GM18498 (cell line): ENCODE measurements around the gene USP20.
"Not testable (repeated sequence)": the region's sequence is repeated elsewhere in the genome, so short reads cannot be mapped to it uniquely, and the experiment has no call there.

Experiments
- ATAC-seq: cut with Tn5 transposase; IDR thresholded peaks from one replicate; pipeline ENCODE4 v1.9.1; 2021; ENCODE audit warnings: mild to moderate bottlenecking, moderate library complexity; ENCODE audit not compliant: unreplicated experiment

The USP20 gene

GRCh38 chr9:129889122-129889940 lies 54.1 kb downstream of the USP20 start:
- no peak for ATAC-seq

- ATAC-seq, result no peak
Observed at GRCh38 chr9:129889941-129890717, 54.9 kb downstream of the USP20 start.

GRCh38 chr9:129890718-129891299 lies 55.6 kb downstream of the USP20 start:
- not testable (repeated sequence) for ATAC-seq

GRCh38 chr9:129891569-129891968 lies 56.3 kb downstream of the USP20 start:
- no peak for ATAC-seq

GRCh38 chr9:129894120-129894823 lies 59.0 kb downstream of the USP20 start:
- no peak for ATAC-seq

- ATAC-seq, result no peak
Observed at GRCh38 chr9:129895376-129896268, 60.4 kb downstream of the USP20 start.

GRCh38 chr9:129897263-129897662 lies 62.0 kb downstream of the USP20 start:
- no peak for ATAC-seq

- ATAC-seq, result no peak
Observed at GRCh38 chr9:129898185-129898584, 62.9 kb downstream of the USP20 start.

- ATAC-seq, result no peak
Observed at GRCh38 chr9:129899620-129900019, 64.4 kb downstream of the USP20 start.

GRCh38 chr9:129900263-129901027 lies 65.2 kb downstream of the USP20 start:
- peak; percentile 82 for ATAC-seq

GRCh38 chr9:129901993-129902739 lies 66.9 kb downstream of the USP20 start:
- no peak for ATAC-seq

GRCh38 chr9:129902740-129903134 lies 67.5 kb downstream of the USP20 start:
- no peak for ATAC-seq

- ATAC-seq, result no peak
Observed at GRCh38 chr9:129904734-129905133, 69.5 kb downstream of the USP20 start.

GRCh38 chr9:129906298-129906697 lies 71.0 kb downstream of the USP20 start:
- no peak for ATAC-seq

- ATAC-seq, result no peak
Observed at GRCh38 chr9:129907201-129907600, 71.9 kb downstream of the USP20 start.

GRCh38 chr9:129908906-129909305 lies 73.6 kb downstream of the USP20 start:
- no peak for ATAC-seq

GRCh38 chr9:129909851-129910250 lies 74.6 kb downstream of the USP20 start:
- no peak for ATAC-seq
